ENCODE data around the gene DCC. TPM values are rescaled to one million over a fixed set of nuclear protein-coding genes. Genes with fewer than 3 reads are reported as not detected.

The DCC gene
- total and polyA plus RNA-seq, 2 experiments from 2014 or later = 0.53 to 0.73 TPM

GRCh38 chr18:52567360-52567759 lies 227.4 kb downstream of the DCC start:
- Mint-ChIP-seq H3K9me3 (no peaks in the 10 kb centered on the region), H3K27ac (no peak overlapping the region), H3K27me3 (ENCODE audit: insufficient read depth, low read depth, poor library complexity) (no peaks in the 10 kb centered on the region), H3K4me1 (no peaks in the 10 kb centered on the region; the same call in 1 of the 3 replicates), H3K36me3 (ENCODE audit: low read depth) (no peaks in the 10 kb centered on the region), H3K4me3 (no peak overlapping the region)
- Histone ChIP-seq H4K20me1 (replicated peaks; ENCODE audit: insufficient read depth) (no peaks in the 10 kb centered on the region), H2AFZ (no peak overlapping the region), H3K4me2 (no peak overlapping the region), H3K79me2 (replicated peaks; ENCODE audit: insufficient read depth) (no peaks in the 10 kb centered on the region), H3K36me3 (ENCODE audit: insufficient read depth) (no peaks in the 10 kb centered on the region), H3K9me2 (ENCODE audit: insufficient read depth) (no peaks in the 10 kb centered on the region), H3F3A (replicated peaks; ENCODE audit: low read depth) (no peaks in the 10 kb centered on the region), H3K4me3 (no peak overlapping the region), H3K27me3 (ENCODE audit: insufficient read depth) (no peaks in the 10 kb centered on the region), H3K27ac (ENCODE audit: low read depth) (no peak overlapping the region), H3K4me1 (ENCODE audit: insufficient read depth) (no peaks in the 10 kb centered on the region)
- TF ChIP-seq JUNB (IDR thresholded peaks at IDR 0.05; ENCODE audit: unreplicated experiment) (no peak), CTCF (conservative IDR thresholded peaks at IDR 0.05; ENCODE audit: low read depth in 2 of 2) (no peak), CREB1 (CRISPR knock-in tag; IDR thresholded peaks at IDR 0.05; ENCODE audit: low read depth) (no peak), STAT1 (IDR thresholded peaks at IDR 0.05; ENCODE audit: unreplicated experiment) (no peak), NANOG (IDR thresholded peaks at IDR 0.05; ENCODE audit: borderline replicate concordance) (no peak), POLR2AphosphoS5 (IDR thresholded peaks at IDR 0.05; ENCODE audit: low read depth) (no peak), ZNF331 (CRISPR knock-in tag; IDR thresholded peaks at IDR 0.05; ENCODE audit: low read depth) (no peak), ZNF114 (CRISPR knock-in tag; IDR thresholded peaks at IDR 0.05) (no peak), EZH2 (IDR thresholded peaks at IDR 0.05; ENCODE audit: low read depth, unreplicated experiment) (no peak), ETS1 (IDR thresholded peaks at IDR 0.05) (no peak), EZH2phosphoT487 (IDR thresholded peaks at IDR 0.05; ENCODE audit: unreplicated experiment) (no peak), ZNF462 (CRISPR knock-in tag; IDR thresholded peaks at IDR 0.05) (no peak), REST (IDR thresholded peaks at IDR 0.05; ENCODE audit: unreplicated experiment) (no peak)
- DNase-seq (ENCODE audit: low spot score) (no peak), ATAC-seq (no peak)

All from GM23338 (cell line).